ENCODE results near the gene CDC42BPB. TPM values are rescaled to one million over a fixed set of nuclear protein-coding genes. Genes with fewer than 3 reads are reported as not detected.

CDC42BPB gene
- total and polyA plus RNA-seq, 2 experiments from 2014 or later = 13.0 to 106 TPM

DNA sequence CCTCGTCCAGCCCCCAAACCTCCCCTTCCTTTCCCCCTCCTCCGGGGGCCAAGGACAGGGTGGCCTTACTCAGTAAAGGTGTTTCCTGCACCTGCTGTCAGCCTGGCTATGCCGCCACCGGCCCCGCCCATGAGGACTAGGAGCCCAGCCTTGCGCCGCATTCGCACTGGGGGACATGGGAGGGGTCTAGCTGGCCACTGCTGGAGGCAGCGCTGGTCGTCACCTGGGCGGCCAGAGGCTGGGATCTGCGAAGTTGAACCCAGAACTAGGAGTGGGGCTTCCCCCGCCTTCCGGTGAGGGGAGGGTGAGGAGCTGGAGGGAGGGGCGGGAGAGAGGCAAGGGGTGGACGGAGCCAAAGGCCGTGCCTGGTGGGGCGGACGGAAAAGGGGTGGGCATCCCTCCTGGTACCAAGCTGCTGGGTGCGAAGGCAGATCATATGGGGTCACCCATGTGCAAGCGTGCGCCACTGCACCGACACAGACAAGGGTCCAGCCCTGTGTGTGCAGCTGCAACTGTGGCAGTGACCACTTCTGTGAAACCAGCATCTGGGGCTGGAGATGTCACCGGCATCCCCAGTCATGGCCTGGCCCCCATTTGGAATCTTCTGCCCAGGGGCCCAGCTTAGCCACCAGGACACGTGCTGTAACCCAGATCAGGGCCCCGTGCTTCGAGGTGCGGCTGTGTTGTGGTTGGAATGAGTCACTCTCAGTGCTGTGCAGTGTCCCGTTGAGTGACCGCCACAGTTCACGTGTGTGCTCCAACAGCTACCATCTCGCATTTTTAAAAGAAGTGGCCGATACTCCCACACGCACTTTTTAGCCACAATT is 126.4 kb downstream of the CDC42BPB start:
- Histone ChIP-seq H3K9ac (no peak overlapping the region), H3K9me3 (ENCODE audit: low read depth) (no peaks in the 10 kb centered on the region), H3K9me2 (ENCODE audit: insufficient read depth) (no peaks in the 10 kb centered on the region), H2AFZ (no peak overlapping the region), H3K79me2 (ENCODE audit: insufficient read depth) (no peaks in the 10 kb centered on the region), H3F3A (ENCODE audit: insufficient read depth) (no peaks in the 10 kb centered on the region), H3K4me3 (no peak overlapping the region), H3K36me3 (ENCODE audit: low read depth) (peaks cover 9% of the 10 kb centered on the region; the same call in 1 of the 2 replicates), H3K27ac (no peak overlapping the region), H4K20me1 (ENCODE audit: insufficient read depth) (no peaks in the 10 kb centered on the region), H3K4me1 (ENCODE audit: insufficient read depth) (no peaks in the 10 kb centered on the region), H3K27me3 (replicated peaks; ENCODE audit: insufficient read depth) (peaks cover 11% of the 10 kb centered on the region), H3K4me2 (ENCODE audit: unreplicated experiment) (no peak overlapping the region)
- WGBS, 2 experiments (ENCODE audit: low coverage in 1 of 2, low lambda C conversion rate in 2 of 2, missing lambda C conversion rate in 2 of 2) = 69% methylated on average over 27 to 34 of the region's 34 CpGs
- in situ Hi-C loops (cut with MboI) = no loop called here
- TF ChIP-seq EZH2 (IDR thresholded peaks at IDR 0.05; ENCODE audit: insufficient read depth, poor library complexity, severe bottlenecking) (no peak), EZH2phosphoT487 (IDR thresholded peaks at IDR 0.05; ENCODE audit: insufficient read depth, low read depth) (no peak)
- DNase-seq = peak; percentile 41

GRCh38 chr14:102930138-102930752 is 127.1 kb downstream of the CDC42BPB start:
- H2AFZ ChIP-seq = no peak overlapping the region
- no peaks in the 10 kb centered on the region for H3K79me2 ChIP-seq (ENCODE audit: insufficient read depth)
- no peak overlapping the region; the same call in 1 of the 2 replicates for H3K4me3 ChIP-seq
- H4K20me1 ChIP-seq (ENCODE audit: insufficient read depth) = no peaks in the 10 kb centered on the region
- no peaks in the 10 kb centered on the region for H3F3A ChIP-seq (ENCODE audit: insufficient read depth)
- no peaks in the 10 kb centered on the region for H3K9me3 ChIP-seq (ENCODE audit: low read depth)
- TF ChIP-seq EZH2phosphoT487 (IDR thresholded peaks at IDR 0.05; ENCODE audit: insufficient read depth, low read depth) (no peak), EZH2 (IDR thresholded peaks at IDR 0.05; ENCODE audit: insufficient read depth, poor library complexity, severe bottlenecking) (no peak)
- H3K27me3 ChIP-seq (replicated peaks; ENCODE audit: insufficient read depth) = peaks cover 11% of the 10 kb centered on the region
- H3K9me2 ChIP-seq (ENCODE audit: insufficient read depth) = no peaks in the 10 kb centered on the region
- no peaks in the 10 kb centered on the region for H3K4me1 ChIP-seq (ENCODE audit: insufficient read depth)
- peak; percentile 49 for DNase-seq
- no peak overlapping the region for H3K9ac ChIP-seq
- WGBS, 2 experiments (ENCODE audit: low coverage in 1 of 2, low lambda C conversion rate in 2 of 2, missing lambda C conversion rate in 2 of 2) = 7 to 10% methylated on average over 45 to 64 of the region's 74 CpGs
- peak overlapping the region; percentile 2 for H3K4me2 ChIP-seq (ENCODE audit: unreplicated experiment)
- no peak overlapping the region for H3K27ac ChIP-seq
- in situ Hi-C loops (cut with MboI) = no loop called here
- H3K36me3 ChIP-seq (ENCODE audit: low read depth) = peaks cover 5% of the 10 kb centered on the region; the same call in 1 of the 2 replicates

GRCh38 chr14:102929241-102930137 is 127.9 kb downstream of the CDC42BPB start:
- Histone ChIP-seq H3K4me2 (ENCODE audit: unreplicated experiment) (peak overlapping the region; percentile 2), H3K79me2 (ENCODE audit: insufficient read depth) (no peaks in the 10 kb centered on the region), H3F3A (ENCODE audit: insufficient read depth) (no peaks in the 10 kb centered on the region), H3K36me3 (ENCODE audit: low read depth) (peaks cover 5% of the 10 kb centered on the region; the same call in 1 of the 2 replicates), H3K9me3 (ENCODE audit: low read depth) (no peaks in the 10 kb centered on the region), H3K9me2 (ENCODE audit: insufficient read depth) (no peaks in the 10 kb centered on the region), H3K9ac (no peak overlapping the region), H3K4me3 (peak overlapping the region; percentile 41), H3K4me1 (ENCODE audit: insufficient read depth) (no peaks in the 10 kb centered on the region), H4K20me1 (ENCODE audit: insufficient read depth) (no peaks in the 10 kb centered on the region), H3K27me3 (replicated peaks; ENCODE audit: insufficient read depth) (peaks cover 17% of the 10 kb centered on the region), H3K27ac (no peak overlapping the region), H2AFZ (no peak overlapping the region)
- peak; percentile 76; the same call in 1 of the 2 replicates for TF ChIP-seq EZH2phosphoT487 (IDR thresholded peaks at IDR 0.05; ENCODE audit: insufficient read depth, low read depth)
- TF ChIP-seq EZH2 (IDR thresholded peaks at IDR 0.05; ENCODE audit: insufficient read depth, poor library complexity, severe bottlenecking) = peak; percentile 92
- in situ Hi-C loops (cut with MboI) = no loop called here
- DNase-seq = peak; percentile 39
- 4 to 7% methylated on average over 66 to 80 of the region's 94 CpGs for WGBS, 2 experiments (ENCODE audit: low coverage in 1 of 2, low lambda C conversion rate in 2 of 2, missing lambda C conversion rate in 2 of 2)

All from GM23248 (cell line).